HPDE6-E6E7 (cell line): ENCODE results near the gene ZNRF2.
"Not testable (repeated sequence)": the region's sequence is repeated elsewhere in the genome, so short reads cannot be mapped to it uniquely, and the experiment has no call there.

Experiments used
- DNase-seq: peaks from one replicate; pipeline ENCODE4 v3.0.0; 2011; ENCODE audit warnings: missing footprints; ENCODE audit errors: extremely low spot score

Gene ZNRF2

DNA sequence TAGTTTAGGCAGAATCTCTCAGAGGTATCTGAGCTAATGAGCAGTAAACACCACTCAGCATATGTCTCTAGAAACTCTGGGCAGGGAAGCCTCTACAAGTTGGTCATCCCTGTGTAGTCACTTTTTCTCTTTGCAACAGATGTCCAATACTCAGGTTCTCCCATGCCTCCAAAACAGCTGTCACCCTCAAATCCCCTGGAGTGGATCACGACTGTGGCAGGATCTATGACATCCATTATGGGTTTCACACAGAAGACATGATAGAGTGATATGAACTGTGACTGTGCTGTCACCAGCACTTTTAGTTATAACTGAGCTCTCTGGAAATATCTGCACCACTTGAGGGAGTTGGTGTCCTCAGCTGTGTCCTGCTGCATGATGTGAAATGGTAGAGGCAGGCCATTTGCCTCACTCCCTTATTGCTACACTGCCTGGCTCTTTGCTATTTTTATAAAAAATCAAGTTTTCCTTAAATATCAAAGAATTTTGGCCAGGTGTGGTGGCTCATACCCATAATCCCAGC lies 24.1 kb upstream of the ZNRF2 start:
- no peak for DNase-seq

GRCh38 chr7:30263090-30263710 lies 21.2 kb upstream of the ZNRF2 start:
- no peak for DNase-seq

GRCh38 chr7:30264052-30264451 lies 20.3 kb upstream of the ZNRF2 start:
- DNase-seq = no peak

DNA sequence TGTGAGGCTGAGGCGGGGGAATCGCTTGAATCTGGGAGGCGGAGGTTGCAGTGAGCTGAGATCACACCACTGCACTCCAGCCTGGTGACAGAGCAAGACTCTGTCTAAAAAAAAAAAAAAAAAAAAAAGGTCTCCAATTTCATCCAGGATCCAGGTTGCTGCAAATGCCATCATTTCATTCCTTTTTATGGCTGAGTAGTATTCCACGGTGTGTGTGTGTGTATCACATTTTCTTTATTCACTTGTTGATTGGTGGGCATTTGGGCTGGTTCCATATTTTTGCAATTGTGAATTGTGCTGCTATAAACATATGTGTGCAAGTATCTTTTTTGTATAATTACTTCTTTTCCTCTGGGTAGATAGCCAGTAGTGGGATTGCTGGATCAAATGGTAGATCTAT lies 19.2 kb upstream of the ZNRF2 start:
- DNase-seq = not testable (repeated sequence)

DNA sequence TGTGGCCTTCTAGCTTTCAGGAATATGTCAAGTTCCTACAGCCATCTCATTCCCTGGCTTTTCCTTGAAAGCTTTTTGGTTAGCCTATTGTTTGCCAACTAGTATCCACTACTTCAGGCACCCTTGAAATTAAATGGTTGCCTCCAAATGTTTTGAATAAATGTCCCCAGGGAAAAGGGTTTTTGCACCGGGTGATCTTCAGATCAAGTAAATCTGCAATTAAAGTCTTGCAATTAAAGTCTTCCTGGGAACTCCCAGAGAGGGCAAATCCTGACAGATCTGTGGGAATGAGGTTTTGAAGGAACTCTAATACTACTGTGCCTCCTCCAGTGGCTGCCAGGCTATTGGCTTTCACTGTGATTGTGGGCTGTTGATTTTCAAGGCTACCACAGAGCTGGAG lies 17.7 kb upstream of the ZNRF2 start:
- DNase-seq = no peak

DNA sequence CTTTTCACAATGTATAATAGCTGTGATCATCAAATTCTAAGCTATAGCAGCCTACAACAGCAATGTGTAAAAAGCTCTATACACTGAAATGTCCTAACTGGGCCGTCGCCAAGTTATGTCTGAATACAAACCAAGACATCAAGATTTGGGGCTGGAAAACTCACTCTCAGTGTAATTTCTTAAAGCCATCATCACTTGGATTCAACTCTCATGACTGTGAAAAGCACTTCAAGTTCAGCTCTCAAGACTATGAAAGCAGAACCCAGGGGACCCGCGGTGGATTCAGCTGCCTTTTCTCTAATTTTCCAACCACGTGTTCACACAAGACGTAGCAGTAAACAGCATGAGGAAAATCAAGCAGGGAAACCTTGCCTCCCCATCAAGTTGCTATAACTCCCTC lies 15.8 kb upstream of the ZNRF2 start:
- no peak for DNase-seq

DNA sequence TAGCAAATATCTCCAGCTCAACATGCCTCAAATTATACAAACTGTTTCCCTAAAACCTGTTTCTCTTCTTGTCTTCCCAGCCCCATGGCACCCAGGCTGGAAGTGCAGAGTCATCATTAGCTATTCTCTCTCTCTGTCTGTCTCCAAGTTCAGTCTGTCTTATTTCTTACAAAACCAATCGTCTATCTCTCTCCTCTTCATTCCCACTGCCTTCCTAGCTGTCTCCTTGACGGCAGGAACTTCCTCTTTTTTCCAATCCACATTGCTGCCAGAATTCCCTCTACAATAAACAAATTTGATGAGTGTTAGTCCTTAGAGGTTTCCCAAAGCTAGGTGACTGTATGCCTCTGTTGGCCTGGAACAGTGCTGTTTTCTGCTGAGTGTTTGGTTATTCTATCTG lies 14.9 kb upstream of the ZNRF2 start:
- no peak for DNase-seq

DNA sequence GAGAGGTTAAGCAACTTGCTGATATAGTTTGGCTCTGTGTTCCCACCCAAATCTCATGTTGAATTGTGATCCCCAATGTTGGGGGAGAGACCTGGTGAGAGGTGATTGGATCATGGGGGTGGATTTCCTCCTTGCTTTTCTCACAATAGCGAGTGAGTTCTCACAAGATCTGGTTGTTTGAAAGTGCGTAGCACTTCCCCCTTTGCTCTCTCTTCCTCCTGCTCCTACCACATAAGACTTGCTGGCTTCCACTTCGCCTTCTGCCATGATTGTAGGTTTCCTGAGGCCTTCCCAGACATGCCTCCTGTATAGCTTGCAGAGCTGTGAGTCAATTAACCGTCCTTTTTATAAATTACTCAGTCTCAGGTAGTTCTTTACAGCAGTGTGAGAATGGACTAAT lies 13.5 kb upstream of the ZNRF2 start:
- no peak for DNase-seq

GRCh38 chr7:30272126-30272525 lies 12.3 kb upstream of the ZNRF2 start:
- no peak for DNase-seq

GRCh38 chr7:30273552-30273951 lies 10.8 kb upstream of the ZNRF2 start:
- DNase-seq = no peak

DNA sequence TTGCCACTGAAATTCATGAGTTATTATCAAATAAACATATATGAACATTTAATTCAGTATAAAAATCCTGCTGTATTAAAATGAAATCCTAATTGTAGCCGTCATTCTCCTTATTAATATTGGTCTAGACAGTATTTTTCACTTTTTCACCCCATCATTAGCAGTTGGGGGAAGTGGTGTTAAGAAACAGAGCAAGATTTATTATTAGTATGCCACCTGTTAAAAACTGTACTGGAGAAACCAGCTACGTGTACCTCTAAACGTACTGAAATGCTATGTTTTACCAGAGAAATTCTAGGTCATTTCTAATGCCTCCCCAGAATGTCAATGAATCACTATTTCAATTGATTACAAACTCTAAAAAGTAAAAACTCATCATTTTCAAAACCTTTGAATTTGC lies 9.8 kb upstream of the ZNRF2 start:
- DNase-seq = no peak

- DNase-seq = no peak
Observed at GRCh38 chr7:30276203-30276900, 8.0 kb upstream of the ZNRF2 start.

DNA sequence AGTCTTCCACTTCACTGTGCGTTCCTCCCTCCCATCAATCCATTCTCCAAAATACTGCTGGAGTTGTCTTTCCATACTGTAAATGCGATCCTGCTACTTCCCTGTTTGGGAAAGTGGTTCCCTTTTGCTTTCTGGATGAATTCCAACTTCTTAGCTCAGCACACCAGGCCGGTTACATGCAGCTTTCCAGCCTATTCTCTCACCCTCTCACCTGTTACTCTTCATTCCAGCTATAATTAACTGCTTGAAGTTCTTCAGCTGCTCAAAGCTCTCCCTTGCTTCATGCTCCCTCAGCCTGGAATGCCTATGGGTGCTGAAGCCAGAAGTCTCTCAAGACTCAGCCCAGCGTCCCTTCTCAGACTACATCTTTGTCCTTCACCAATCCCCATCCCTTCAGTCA lies 6.0 kb upstream of the ZNRF2 start:
- DNase-seq = no peak

DNA sequence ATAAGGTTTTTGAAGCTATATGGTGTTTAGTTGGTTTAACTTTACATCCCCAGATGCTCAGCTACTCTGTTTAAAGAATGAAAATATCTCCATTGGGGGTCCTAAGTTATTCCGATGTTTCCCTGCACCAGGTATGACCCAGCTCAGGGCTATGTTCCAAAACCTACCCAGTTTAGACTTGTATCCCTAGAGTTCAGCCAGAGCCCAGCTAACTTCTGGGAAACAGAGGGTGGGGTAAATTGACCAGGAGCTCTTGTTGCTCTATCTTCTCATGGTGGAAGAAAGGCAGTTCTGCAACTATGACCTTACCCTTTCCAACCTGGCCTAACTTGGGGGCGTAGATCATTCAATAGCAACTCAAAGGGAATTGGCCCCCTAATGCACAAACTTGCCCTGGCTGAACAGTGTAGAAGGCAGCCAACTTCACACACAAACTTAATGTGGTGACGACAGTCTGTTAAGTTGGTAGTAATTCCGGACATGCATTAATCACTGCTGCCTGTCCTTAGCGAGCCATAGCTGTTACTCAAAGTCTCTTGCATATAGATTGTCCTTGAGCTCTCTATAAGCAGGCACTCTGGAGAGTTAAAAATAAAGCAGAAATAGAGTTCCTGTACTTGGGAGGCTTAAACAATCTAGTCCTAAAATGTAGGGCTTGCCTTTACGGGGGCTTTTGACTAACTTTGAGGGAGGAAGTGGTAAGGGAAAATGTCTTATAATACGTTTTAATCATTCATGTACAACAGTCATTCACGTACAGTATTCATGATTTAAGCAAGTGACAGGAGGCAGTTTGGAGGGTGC lies 5.3 kb upstream of the ZNRF2 start:
- no peak for DNase-seq

DNA sequence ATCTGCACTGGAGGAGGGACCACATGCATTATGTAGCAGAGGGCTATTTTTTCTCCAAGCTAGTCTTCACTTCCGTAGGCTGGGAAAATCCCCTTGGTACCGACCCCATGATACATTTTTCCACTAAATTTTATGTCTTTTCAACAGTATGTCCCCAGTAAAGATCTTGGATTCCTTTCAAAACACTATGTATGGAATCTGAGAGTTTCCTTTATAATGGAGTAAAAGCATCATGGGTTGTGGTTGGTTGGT lies 4.8 kb upstream of the ZNRF2 start:
- DNase-seq = no peak

DNA sequence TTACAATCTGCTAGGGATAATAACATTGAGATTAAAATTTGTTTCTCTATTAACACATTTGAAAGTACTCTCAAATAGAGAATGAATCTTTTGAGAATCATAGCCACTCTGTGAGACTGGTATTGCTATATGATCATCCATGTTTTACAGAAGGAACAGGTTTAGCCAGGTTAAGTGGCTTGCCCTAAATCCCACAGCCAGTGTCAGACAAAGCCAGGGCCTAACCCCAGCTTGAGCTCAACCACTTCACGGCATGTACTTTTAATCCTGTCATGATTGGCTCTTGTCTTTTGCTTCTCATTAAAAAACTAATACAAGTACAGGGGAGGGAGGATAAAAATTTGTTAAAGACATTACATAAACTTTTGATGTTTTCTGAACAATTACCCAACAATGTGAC lies 3.8 kb upstream of the ZNRF2 start:
- no peak for DNase-seq

GRCh38 chr7:30281263-30281662 lies 3.1 kb upstream of the ZNRF2 start:
- DNase-seq = no peak

DNA sequence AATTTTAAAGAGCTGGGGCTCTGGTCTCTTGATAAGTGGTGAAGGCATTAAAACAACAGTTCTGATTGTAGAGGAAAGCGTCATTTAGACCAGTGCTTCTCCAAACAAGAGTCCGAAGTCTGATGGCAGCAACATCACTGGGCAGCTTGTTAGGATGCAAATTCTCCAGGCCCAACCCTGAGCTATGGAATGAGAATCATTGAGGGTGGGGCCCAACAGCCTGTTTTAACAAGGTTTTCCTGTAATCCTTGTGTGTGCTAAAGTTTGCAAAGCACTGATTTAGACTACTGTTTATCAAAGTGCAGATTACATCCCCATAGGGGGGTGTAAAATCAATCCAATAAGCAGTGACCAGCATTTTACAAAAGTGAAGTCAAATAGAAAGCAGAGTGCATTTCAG lies 2.6 kb upstream of the ZNRF2 start:
- no peak for DNase-seq

DNA sequence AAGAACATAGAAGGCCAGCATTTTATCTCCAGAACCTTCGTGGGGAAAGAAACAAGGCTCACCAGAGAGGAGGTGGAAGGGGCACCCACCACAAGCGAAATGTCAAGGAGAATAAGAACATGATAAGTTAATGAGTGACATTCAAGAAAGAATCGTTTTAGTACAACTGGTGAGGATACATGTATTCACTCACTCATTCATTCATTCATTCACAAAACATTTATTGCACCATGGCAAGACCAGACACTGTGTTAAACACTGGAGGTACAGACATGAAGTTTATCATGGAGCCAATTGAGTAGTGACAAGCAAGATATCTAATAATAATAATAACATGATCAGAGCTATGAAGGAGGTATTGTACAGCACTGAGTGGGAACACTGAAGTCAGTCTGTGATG lies 1.7 kb upstream of the ZNRF2 start:
- DNase-seq = no peak

GRCh38 chr7:30285067-30285535 lies 704 bp downstream of the ZNRF2 start:
- no peak for DNase-seq

GRCh38 chr7:30285536-30286284 lies 1.3 kb downstream of the ZNRF2 start:
- DNase-seq = no peak

- DNase-seq = no peak
Observed at GRCh38 chr7:30286749-30287148, 2.4 kb downstream of the ZNRF2 start.
